HG03097 (cell line): ENCODE data around the gene STBD1.
A peak's percentile ranks its signal among the peaks of the same experiment; 100 is the strongest.
"Not testable (repeated sequence)": the region's sequence is repeated elsewhere in the genome, so short reads cannot be mapped to it uniquely, and the experiment has no call there.

Source experiments
- ATAC-seq: cut with Tn5 transposase; IDR thresholded peaks from one replicate; pipeline ENCODE4 v1.9.1; 2021; ENCODE audit not compliant: unreplicated experiment, low FRiP score

STBD1 gene

GRCh38 chr4:76282941-76283689 is 23.4 kb upstream of the STBD1 start:
- no peak for ATAC-seq

GRCh38 chr4:76283900-76284299 is 22.6 kb upstream of the STBD1 start:
- ATAC-seq = no peak

GRCh38 chr4:76287811-76288210 is 18.7 kb upstream of the STBD1 start:
- not testable (repeated sequence) for ATAC-seq

GRCh38 chr4:76292730-76293129 is 13.8 kb upstream of the STBD1 start:
- no peak for ATAC-seq

GRCh38 chr4:76293772-76294171 is 12.8 kb upstream of the STBD1 start:
- no peak for ATAC-seq

GRCh38 chr4:76296286-76296820 is 10.2 kb upstream of the STBD1 start:
- no peak for ATAC-seq

- no peak for ATAC-seq
Observed at GRCh38 chr4:76298227-76298626, 8.3 kb upstream of the STBD1 start.

- ATAC-seq = no peak
Observed at GRCh38 chr4:76300012-76300411, 6.5 kb upstream of the STBD1 start.

GRCh38 chr4:76301068-76301774 is 5.3 kb upstream of the STBD1 start:
- ATAC-seq = peak; percentile 98

- ATAC-seq = no peak
Observed at GRCh38 chr4:76301775-76302162, 4.8 kb upstream of the STBD1 start.

- no peak for ATAC-seq
Observed at GRCh38 chr4:76302826-76303438, 3.6 kb upstream of the STBD1 start.

GRCh38 chr4:76305033-76305687 is 1.4 kb upstream of the STBD1 start:
- ATAC-seq = no peak

GRCh38 chr4:76306882-76307659 is 538 bp downstream of the STBD1 start:
- no peak for ATAC-seq

- ATAC-seq = no peak
Observed at GRCh38 chr4:76307660-76308014, 1.1 kb downstream of the STBD1 start.

- ATAC-seq = no peak
Observed at GRCh38 chr4:76308548-76308947, 2.0 kb downstream of the STBD1 start.

- no peak for ATAC-seq
Observed at GRCh38 chr4:76309939-76310550, 3.5 kb downstream of the STBD1 start.

- no peak for ATAC-seq
Observed at GRCh38 chr4:76310683-76311082, 4.2 kb downstream of the STBD1 start.

- ATAC-seq = no peak
Observed at GRCh38 chr4:76311896-76312331, 5.4 kb downstream of the STBD1 start.

GRCh38 chr4:76312457-76312856 is 5.9 kb downstream of the STBD1 start:
- ATAC-seq = no peak

GRCh38 chr4:76313547-76313946 is 7.0 kb downstream of the STBD1 start:
- ATAC-seq = no peak
